Mucosa of rectum (tissue), 2 donors: ENCODE data around the gene CDC42BPB.
A peak's percentile ranks its signal among the peaks of the same experiment; 100 is the strongest.
"Not testable (repeated sequence)": the region's sequence is repeated elsewhere in the genome, so short reads cannot be mapped to it uniquely, and the experiment has no call there.

Experiments used
- H3K27ac ChIP-seq, 2 donors: one replicate each; pipeline ENCODE4 v1.7.0; 2013; ENCODE audit warnings: inconsistent platforms in 2 of 2, low read depth in 2 of 2, low read length in 2 of 2
- H3K27me3 ChIP-seq, 2 donors: one replicate each; pipeline ENCODE4 v1.7.0; 2013; ENCODE audit warnings: low read length in 2 of 2; ENCODE audit not compliant: control insufficient read depth in 2 of 2, insufficient read depth in 2 of 2
- H3K36me3 ChIP-seq, 2 donors: one replicate each; pipeline ENCODE4 v1.7.0; 2013; ENCODE audit warnings: low read length in 2 of 2; ENCODE audit not compliant: control insufficient read depth in 2 of 2, insufficient read depth in 2 of 2
- H3K4me1 ChIP-seq, 2 donors: one replicate each; pipeline ENCODE4 v1.7.0; 2013; ENCODE audit warnings: low read length in 2 of 2, mild to moderate bottlenecking in 1 of 2; ENCODE audit not compliant: control insufficient read depth in 2 of 2, insufficient read depth in 2 of 2
- H3K4me3 ChIP-seq, 2 donors: one replicate each; pipeline ENCODE4 v1.7.0; 2013; ENCODE audit warnings: low read length in 2 of 2
- H3K9ac ChIP-seq, 2 donors: one replicate each; pipeline ENCODE4 v1.7.0; 2013; ENCODE audit warnings: low read length in 2 of 2, low read depth in 1 of 2, mild to moderate bottlenecking in 1 of 2
- H3K9me3 ChIP-seq, 2 donors: one replicate each; pipeline ENCODE4 v1.7.0; 2013; ENCODE audit warnings: low read length in 2 of 2; ENCODE audit not compliant: control insufficient read depth in 2 of 2
- donor health status: healthy.
- donor health status: Normal muscosa, but diverticular disease.

Gene CDC42BPB

DNA sequence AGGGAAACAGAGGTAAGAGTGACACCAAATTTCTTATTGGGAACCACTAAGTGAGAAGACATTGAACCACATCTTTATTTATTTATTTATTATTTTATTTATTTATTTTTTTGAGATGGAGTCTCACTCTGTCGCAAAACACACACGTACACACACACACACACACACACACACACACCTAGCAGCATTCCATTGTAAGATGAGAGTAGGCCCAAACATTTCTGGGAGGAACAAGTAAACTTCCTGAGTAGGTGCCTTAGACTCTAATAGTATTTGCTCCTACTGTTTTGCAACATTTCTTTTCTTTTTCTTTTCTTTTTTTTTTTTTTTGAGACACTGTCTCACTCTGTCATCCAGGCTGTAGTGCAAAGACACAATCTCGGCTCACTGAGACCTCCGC is 7.1 kb upstream of the CDC42BPB start:
- no peaks in the 10 kb centered on the region for H3K27me3 ChIP-seq
- H3K27ac ChIP-seq, result no peak overlapping the region
- H3K4me1 ChIP-seq, result peaks cover 10 to 24% of the 10 kb centered on the region in 2 donors
- no peak overlapping the region for H3K9ac ChIP-seq
- H3K9me3 ChIP-seq, result no peaks in the 10 kb centered on the region
- no peak overlapping the region for H3K4me3 ChIP-seq
- no peaks in the 10 kb centered on the region for H3K36me3 ChIP-seq

GRCh38 chr14:103061482-103061976 is 4.2 kb upstream of the CDC42BPB start:
- Histone ChIP-seq H3K4me1 (peaks cover 6% of the 10 kb centered on the region in 2 donors), H3K9me3 (no peaks in the 10 kb centered on the region), H3K4me3 (no peak overlapping the region), H3K27ac (no peak overlapping the region), H3K36me3 (no peaks in the 10 kb centered on the region), H3K27me3 (no peaks in the 10 kb centered on the region), H3K9ac (no peak overlapping the region)

DNA sequence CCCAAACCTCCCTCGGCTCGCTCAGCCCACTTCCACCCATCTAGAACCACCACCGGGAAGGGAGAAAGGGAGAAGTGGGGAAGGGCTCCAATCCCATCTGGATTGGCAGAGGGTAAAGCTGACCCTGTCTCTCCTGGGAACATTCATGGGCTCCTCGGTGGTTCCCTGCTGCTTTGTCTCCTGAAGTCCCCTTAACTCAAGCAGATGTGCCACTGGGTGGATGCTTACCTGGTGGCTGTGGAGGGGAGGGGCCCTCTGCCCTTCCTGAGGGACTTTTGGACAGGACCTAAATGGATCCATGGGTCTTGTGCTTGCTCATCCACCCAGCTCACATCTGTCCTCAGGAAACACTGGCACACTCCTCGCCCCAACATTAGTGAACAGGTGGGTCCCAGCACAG is 2.2 kb upstream of the CDC42BPB start:
- no peak overlapping the region for H3K9ac ChIP-seq
- no peaks in the 10 kb centered on the region for H3K27me3 ChIP-seq
- H3K9me3 ChIP-seq, result no peaks in the 10 kb centered on the region
- H3K36me3 ChIP-seq, result no peaks in the 10 kb centered on the region
- no peak overlapping the region for H3K27ac ChIP-seq
- peaks cover 8 to 12% of the 10 kb centered on the region in 2 donors for H3K4me1 ChIP-seq
- no peak overlapping the region for H3K4me3 ChIP-seq

- Histone ChIP-seq H3K27ac (peak overlapping the region; percentile 87 to 88), H3K4me3 (peak overlapping the region; percentile 75 to 83), H3K4me1 (peaks cover 8 to 12% of the 10 kb centered on the region in 2 donors), H3K9ac (peak overlapping the region; percentile 76 to 92), H3K36me3 (no peaks in the 10 kb centered on the region), H3K27me3 (no peaks in the 10 kb centered on the region), H3K9me3 (no peaks in the 10 kb centered on the region)
Measured at GRCh38 chr14:103058164-103059055, 1.1 kb upstream of the CDC42BPB start.

DNA sequence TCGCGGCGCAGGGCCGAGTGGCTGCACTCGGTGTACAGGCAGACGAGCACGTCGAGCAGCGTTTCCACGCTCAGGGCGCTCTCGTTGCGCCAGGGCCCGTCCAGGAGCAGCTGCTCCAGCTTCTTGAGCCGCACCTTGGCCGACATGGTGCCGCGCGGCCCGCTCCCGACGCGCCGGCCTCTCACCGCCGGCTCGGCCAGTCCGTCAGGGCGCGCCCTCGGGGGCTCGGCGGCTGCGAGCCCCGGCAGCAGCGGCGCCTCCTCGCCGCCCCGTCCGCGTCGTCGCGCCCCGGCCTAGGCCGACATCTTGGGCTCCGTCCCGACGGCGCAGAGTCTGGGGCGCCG is 349 bp downstream of the CDC42BPB start:
- Histone ChIP-seq H3K27me3 (no peaks in the 10 kb centered on the region), H3K27ac (peak overlapping the region; percentile 86 to 94), H3K9me3 (no peaks in the 10 kb centered on the region), H3K36me3 (no peaks in the 10 kb centered on the region), H3K9ac (peak overlapping the region; percentile 79 to 88), H3K4me3 (peak overlapping the region; percentile 83 to 90), H3K4me1 (peaks cover 11 to 12% of the 10 kb centered on the region in 2 donors)

- Histone ChIP-seq H3K27ac (peak overlapping the region; percentile 86 to 94), H3K9ac (peak overlapping the region; percentile 79 to 88), H3K9me3 (no peaks in the 10 kb centered on the region), H3K27me3 (no peaks in the 10 kb centered on the region), H3K4me1 (peaks cover 11 to 12% of the 10 kb centered on the region in 2 donors), H3K36me3 (no peaks in the 10 kb centered on the region), H3K4me3 (peak overlapping the region; percentile 83 to 90)
Measured at GRCh38 chr14:103056322-103057027, 874 bp downstream of the CDC42BPB start.

GRCh38 chr14:103055695-103056094 is 1.7 kb downstream of the CDC42BPB start:
- Histone ChIP-seq H3K9ac (peak overlapping the region; percentile 34 to 47), H3K27ac (peak overlapping the region in 1 of 2 donors; percentile 49)

GRCh38 chr14:103052407-103052806 is 4.9 kb downstream of the CDC42BPB start:
- Histone ChIP-seq H3K9me3 (no peaks in the 10 kb centered on the region), H3K27me3 (no peaks in the 10 kb centered on the region), H3K36me3 (no peaks in the 10 kb centered on the region), H3K4me1 (peaks cover 6 to 7% of the 10 kb centered on the region in 2 donors), H3K4me3 (no peak overlapping the region), H3K27ac (no peak overlapping the region), H3K9ac (no peak overlapping the region)

More at GRCh38 chr14:103055695-103056094, 1.7 kb downstream of the CDC42BPB start:
- Histone ChIP-seq H3K4me3 (peak overlapping the region; percentile 60 to 62), H3K27me3 (no peaks in the 10 kb centered on the region), H3K36me3 (no peaks in the 10 kb centered on the region), H3K4me1 (peaks cover 11 to 12% of the 10 kb centered on the region in 2 donors), H3K9me3 (no peaks in the 10 kb centered on the region)

GRCh38 chr14:103050935-103051334 is 6.4 kb downstream of the CDC42BPB start:
- Histone ChIP-seq H3K9me3 (no peaks in the 10 kb centered on the region), H3K4me1 (peaks cover 6 to 7% of the 10 kb centered on the region in 2 donors), H3K27me3 (no peaks in the 10 kb centered on the region), H3K27ac (no peak overlapping the region), H3K4me3 (no peak overlapping the region), H3K36me3 (no peaks in the 10 kb centered on the region), H3K9ac (no peak overlapping the region)

- not testable (repeated sequence) for H3K9ac ChIP-seq, H3K27me3 ChIP-seq, H3K36me3 ChIP-seq, H3K27ac ChIP-seq, H3K4me1 ChIP-seq, H3K9me3 ChIP-seq, H3K4me3 ChIP-seq
Measured at GRCh38 chr14:103047453-103047852, 9.9 kb downstream of the CDC42BPB start.
